ENCODE results near the gene SLC35G2. TPM values are rescaled to one million over a fixed set of nuclear protein-coding genes. Genes with fewer than 3 reads are reported as not detected.

SLC35G2 gene
- total RNA-seq, 1 experiment from 2014 or later = 16.5 TPM

Other genes starting within 250 kb of the SLC35G2 start
- gene STAG1, start 66.7 kb upstream of the SLC35G2 start, total RNA-seq (2014; rRNA removed; shearing (Covaris generic); ENCODE audit: low replicate concordance) = 10.8 and 19.2 TPM in 2 replicates
- gene NCK1, start 43.1 kb downstream of the SLC35G2 start, total RNA-seq (2014; rRNA removed; shearing (Covaris generic); ENCODE audit: low replicate concordance) = 29.5 and 46.9 TPM in 2 replicates
- 1.0 and 2.8 TPM in 2 replicates for gene IL20RB, start 138.9 kb downstream of the SLC35G2 start, total RNA-seq (2014; rRNA removed; shearing (Covaris generic); ENCODE audit: low replicate concordance)